ENCODE measurements around the gene UPF1. TPM values are rescaled to one million over a fixed set of nuclear protein-coding genes. Genes with fewer than 3 reads are reported as not detected.

Gene UPF1
- total RNA-seq, 1 donor: 51.0 TPM

DNA sequence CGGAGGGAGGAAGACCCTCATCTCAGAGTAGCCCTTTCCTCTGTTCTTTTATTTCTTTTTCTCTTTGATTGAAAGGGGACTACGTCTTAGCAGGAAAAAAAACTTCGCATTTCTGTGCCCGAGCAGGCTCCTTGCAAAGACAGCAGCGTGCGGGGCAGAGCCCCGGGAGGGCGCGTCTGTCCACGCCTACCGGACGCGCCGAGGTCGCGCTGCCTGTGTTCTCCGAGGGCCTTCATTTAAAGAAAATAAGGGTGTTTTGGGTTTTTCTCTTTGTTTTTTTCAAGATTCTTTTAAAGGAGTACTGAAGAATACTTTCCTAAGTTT is 35.0 kb downstream of the UPF1 start:
- DNase-seq (ENCODE audit: low read depth): no peak
- TF ChIP-seq, protein P1, sequence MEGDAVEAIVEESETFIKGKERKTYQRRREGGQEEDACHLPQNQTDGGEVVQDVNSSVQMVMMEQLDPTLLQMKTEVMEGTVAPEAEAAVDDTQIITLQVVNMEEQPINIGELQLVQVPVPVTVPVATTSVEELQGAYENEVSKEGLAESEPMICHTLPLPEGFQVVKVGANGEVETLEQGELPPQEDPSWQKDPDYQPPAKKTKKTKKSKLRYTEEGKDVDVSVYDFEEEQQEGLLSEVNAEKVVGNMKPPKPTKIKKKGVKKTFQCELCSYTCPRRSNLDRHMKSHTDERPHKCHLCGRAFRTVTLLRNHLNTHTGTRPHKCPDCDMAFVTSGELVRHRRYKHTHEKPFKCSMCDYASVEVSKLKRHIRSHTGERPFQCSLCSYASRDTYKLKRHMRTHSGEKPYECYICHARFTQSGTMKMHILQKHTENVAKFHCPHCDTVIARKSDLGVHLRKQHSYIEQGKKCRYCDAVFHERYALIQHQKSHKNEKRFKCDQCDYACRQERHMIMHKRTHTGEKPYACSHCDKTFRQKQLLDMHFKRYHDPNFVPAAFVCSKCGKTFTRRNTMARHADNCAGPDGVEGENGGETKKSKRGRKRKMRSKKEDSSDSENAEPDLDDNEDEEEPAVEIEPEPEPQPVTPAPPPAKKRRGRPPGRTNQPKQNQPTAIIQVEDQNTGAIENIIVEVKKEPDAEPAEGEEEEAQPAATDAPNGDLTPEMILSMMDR (IDR thresholded peaks at IDR 0.05; ENCODE audit: insufficient read depth, low read depth, low read length): no peak
- H3K4me3 ChIP-seq (ENCODE audit: low read depth, low read length): no peak overlapping the region

DNA sequence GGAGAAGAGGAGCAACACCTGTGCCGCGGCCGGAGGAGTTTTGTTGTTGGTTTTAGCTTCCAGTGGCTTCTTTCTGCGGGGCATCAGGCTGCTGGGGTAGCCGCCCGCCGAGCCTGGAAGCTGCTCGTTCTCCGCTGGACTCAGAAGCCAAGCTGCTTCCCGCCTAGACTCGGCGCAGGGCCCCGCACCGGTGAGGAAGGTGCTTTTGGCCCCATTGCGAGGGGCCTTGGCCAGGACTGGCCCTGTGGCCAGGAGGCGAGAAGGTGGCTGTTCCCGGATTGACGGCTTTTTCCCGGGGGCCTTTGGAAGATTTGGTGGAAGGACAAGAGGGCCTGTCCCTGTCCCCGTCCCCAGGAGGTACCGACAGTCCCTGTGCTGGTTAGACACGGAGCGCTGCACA is 35.4 kb downstream of the UPF1 start:
- no peak for DNase-seq (ENCODE audit: low read depth)
- H3K4me3 ChIP-seq (ENCODE audit: low read depth, low read length): no peak overlapping the region
- TF ChIP-seq, protein P1 (IDR thresholded peaks at IDR 0.05; ENCODE audit: insufficient read depth, low read depth, low read length): no peak

DNA sequence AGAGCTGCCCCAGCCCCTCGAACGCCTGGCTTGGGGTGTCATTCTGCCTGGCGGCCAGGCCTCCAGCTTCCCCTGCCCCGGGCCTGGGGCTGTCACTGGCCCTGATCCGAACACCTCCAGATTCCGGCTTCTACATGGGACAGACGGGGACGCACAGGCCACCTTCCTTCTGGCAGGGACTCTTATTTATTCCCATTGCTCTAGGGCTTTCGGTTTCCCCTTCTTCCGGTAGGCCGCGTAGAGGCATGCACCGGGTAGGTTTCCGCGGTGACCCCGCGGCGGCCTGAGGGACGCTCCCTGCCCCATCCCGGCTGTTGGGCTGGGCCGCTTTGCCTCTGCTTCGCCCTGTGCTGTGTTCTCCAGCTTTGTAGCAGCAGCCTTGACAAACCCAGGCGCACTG is 36.0 kb downstream of the UPF1 start:
- DNase-seq (ENCODE audit: low read depth): no peak
- TF ChIP-seq, protein P1 (IDR thresholded peaks at IDR 0.05; ENCODE audit: insufficient read depth, low read depth, low read length): no peak
- H3K4me3 ChIP-seq (ENCODE audit: low read depth, low read length): no peak overlapping the region

DNA sequence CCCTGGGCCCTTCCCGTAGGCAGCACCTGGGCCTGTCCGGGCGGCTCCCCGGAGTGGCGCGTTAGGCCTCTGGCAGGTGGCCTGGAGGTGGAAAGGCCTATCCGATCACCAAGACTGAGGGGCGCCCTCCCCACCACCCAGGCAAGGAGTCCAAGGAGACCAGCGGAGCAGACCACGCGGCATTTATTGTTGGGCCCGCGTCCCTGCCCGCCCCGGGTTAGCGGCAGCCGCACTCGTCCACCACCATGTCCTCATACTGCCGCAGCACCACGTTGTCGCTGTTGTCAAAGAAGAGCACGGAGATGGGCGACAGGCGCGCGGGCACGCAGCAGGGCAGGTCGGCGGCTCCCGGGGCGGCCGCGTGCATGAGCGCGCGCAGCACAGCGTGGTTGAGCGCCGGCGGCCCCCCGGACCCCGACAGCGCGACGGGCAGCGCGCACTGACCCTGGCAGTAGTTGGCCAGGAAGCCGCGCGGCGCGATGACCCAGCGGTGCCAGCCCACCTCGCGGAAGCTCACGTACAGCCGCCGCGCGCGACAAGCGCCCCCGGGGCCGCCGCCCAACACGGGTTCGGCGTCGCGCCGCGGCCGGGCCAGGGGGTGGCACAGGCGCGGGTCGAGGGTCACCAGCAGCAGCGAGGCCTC is 36.7 kb downstream of the UPF1 start:
- H3K4me3 ChIP-seq (ENCODE audit: low read depth, low read length): no peak overlapping the region
- TF ChIP-seq, protein P1 (IDR thresholded peaks at IDR 0.05; ENCODE audit: insufficient read depth, low read depth, low read length): no peak

DNA sequence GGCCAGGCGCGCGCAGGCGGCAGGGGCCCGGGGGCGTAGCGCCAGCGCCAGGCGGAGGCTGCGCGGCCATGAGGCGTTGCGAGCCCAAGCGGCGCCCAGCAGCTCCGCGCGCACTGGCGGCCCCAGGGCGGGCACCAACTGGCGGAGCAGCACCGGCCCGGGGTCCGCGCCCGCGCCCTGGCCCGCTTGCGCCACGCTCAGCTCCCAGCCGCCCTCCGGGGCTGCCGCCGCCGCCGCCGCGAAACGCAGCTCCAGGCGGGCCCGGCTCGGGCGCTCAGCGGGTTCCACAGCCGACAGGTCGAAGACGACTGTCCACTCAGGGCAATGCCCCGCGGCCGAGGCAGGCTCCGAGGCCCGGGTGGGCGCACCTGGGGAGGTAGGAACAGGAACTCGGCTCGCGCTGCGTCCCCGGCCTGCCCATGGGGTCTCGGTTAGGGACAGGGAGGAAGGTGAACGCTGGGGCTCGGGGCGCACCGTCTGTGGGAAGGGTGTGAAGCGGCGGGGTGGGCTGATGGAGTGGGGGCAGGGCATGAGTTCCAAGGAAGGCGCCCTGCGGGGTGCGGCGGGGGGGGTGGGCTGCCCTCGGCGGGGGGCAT is 37.4 kb downstream of the UPF1 start:
- TF ChIP-seq, protein P1 (IDR thresholded peaks at IDR 0.05; ENCODE audit: insufficient read depth, low read depth, low read length): no peak
- DNase-seq (ENCODE audit: low read depth): no peak
- no peak overlapping the region for H3K4me3 ChIP-seq (ENCODE audit: low read depth, low read length)

More for the DNA sequence above, 36.7 kb downstream of the UPF1 start:
- no peak for DNase-seq (ENCODE audit: low read depth)

DNA sequence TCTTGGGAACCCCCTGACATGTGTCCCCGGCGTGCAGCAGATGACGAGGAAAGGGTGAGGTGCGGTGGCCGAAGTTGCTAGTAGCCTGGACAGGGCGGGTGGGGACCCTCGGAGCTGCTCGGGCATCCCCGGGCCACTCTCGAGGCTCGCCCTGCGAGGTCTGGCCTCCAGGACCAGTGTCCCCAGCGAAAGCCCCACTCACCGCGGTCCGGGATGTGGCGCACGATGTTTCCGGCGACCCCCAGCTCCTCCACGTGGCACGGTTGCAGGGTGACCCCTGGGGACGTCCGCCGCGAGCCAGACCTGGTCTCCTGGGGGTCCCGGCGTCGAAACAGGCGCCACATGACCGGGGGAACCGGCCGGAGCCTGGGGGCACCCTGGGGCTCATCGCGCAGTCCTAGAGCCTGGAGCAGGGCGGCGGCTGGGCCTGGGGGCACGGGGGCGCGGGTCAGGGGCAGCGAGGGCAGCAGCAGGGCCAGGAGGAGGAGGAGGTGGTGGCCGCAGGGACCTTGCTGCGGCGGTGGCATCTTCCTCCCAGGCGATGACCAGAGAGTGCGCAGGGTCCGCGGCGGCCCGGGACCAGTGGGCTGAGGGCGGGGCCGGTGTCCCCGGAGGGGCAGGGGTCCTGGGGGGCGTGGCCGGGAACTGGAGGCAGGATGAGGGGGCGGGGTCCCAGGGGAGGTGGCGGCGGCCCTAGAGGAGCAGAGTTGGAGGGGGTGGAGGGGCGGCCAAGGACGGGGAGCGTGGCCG is 38.2 kb downstream of the UPF1 start:
- TF ChIP-seq, protein P1 (IDR thresholded peaks at IDR 0.05; ENCODE audit: insufficient read depth, low read depth, low read length): no peak
- no peak for DNase-seq (ENCODE audit: low read depth)
- H3K4me3 ChIP-seq (ENCODE audit: low read depth, low read length): no peak overlapping the region

All from fibroblast of villous mesenchyme (primary cell).